Breast epithelium (tissue), 3 donors: ENCODE results near the gene DOK1.

ENCODE experiments used
- CTCF ChIP-seq, 3 donors: fragments of 450-650 bp; IDR thresholded peaks; one replicate each; pipeline ENCODE4 v1.5.1; 2016 to 2017; ENCODE audit warnings: antibody characterized with exemption in 3 of 3, mild to moderate bottlenecking in 3 of 3, moderate library complexity in 3 of 3
- POLR2A ChIP-seq: fragments of 450-650 bp; IDR thresholded peaks from one replicate; pipeline ENCODE4 v1.6.1; 2016; ENCODE audit warnings: antibody characterized with exemption, mild to moderate bottlenecking, moderate library complexity

DNA sequence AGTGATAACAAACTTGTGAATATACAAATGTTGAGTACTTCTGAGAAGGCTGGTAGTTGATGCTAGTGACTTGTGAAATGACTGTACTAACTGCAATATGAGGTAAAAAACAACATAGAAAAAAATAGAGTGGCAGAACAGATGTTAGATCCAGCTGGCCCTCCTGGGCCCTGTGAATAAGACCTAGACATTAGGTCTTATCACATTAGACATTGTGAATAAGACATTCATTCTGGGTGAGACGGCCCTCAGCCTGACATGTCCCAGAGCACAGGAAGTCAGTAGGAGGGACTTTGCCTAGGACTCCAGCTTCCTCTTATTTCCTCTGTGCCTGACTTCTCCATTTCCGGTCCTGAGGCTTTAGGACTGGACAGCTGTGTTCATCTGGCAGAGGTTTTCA, 22.9 kb downstream of the DOK1 start:
- TF ChIP-seq CTCF (IDR thresholded peaks at IDR 0.05) = no peak
- TF ChIP-seq POLR2A = no peak
